Testis (tissue), 3 donors: Measurements from ENCODE around the gene NBDY. TPM values are rescaled to one million over a fixed set of nuclear protein-coding genes. Genes with fewer than 3 reads are reported as not detected.

Experiments
- DNase-seq: peaks from one replicate; pipeline ENCODE4 v3.0.0-alpha.2; 2019
- H3K27ac ChIP-seq, 2 donors: fragments of 200-600 bp; sonication (generic); one replicate each; pipeline ENCODE4 v1.5.1; 2019
- H3K27me3 ChIP-seq: fragments of 200-600 bp; sonication (generic); one replicate; pipeline ENCODE4 v1.5.1; 2019
- H3K36me3 ChIP-seq: fragments of 200-600 bp; sonication (generic); one replicate; pipeline ENCODE4 v1.5.1; 2017; ENCODE audit warnings: low read depth; ENCODE audit errors: missing control alignments
- H3K4me1 ChIP-seq: fragments of 200-600 bp; sonication (generic); one replicate; pipeline ENCODE4 v1.5.1; 2019
- H3K4me3 ChIP-seq, 2 donors: fragments of 200-600 bp; sonication (generic); one replicate each; pipeline ENCODE4 v1.5.1; 2017 to 2019
- H3K9me3 ChIP-seq: fragments of 200-600 bp; sonication (generic); one replicate; pipeline ENCODE4 v1.5.1; 2017
- CTCF ChIP-seq, 3 experiments: fragments of 450-650 bp in 2 of 3; fragments of 200-600 bp in 1 of 3; sonication (generic) in 1 of 3; IDR thresholded peaks; one replicate each; pipeline ENCODE4 v1.5.1; 2016 to 2019; ENCODE audit warnings: antibody characterized with exemption in 3 of 3, mild to moderate bottlenecking in 2 of 3, moderate library complexity in 1 of 3
- POLR2A ChIP-seq: fragments of 450-650 bp; IDR thresholded peaks from one replicate; pipeline ENCODE4 v1.6.1; 2017; ENCODE audit warnings: antibody characterized with exemption, mild to moderate bottlenecking, moderate library complexity
- WGBS, 2 donors: methylation state at CpG; one replicate each; pipeline ENCODE4 v1.1.5; 2018; 5-methylcytosine and 5-hydroxymethylcytosine counted together
- intact Hi-C: fragments of 100-400 bp; cut with DNase I; formaldehyde crosslinking; loops from one replicate; pipeline ENCODE4 v1.15.1; 2023; ENCODE audit warnings: low total_unique reads
- polyA plus RNA-seq: library from polyadenylated mRNA; stranded (reverse); fragments of 350-450 nt; fragmentation: Illumina TruSeq; extraction: RNeasy Lipid Tissue Mini Kit (QIAGEN cat#74804); gene quantifications from one replicate; pipeline ENCODE4 v1.2.3, GENCODE V29; 2014; ENCODE audit warnings: low read depth, low replicate concordance; ENCODE audit not compliant: insufficient read depth
- total RNA-seq, 2 donors: library from RNA; depleted of rRNA; stranded (reverse); fragments of >200 nt; gene quantifications; one replicate each; pipeline ENCODE4 v1.2.3, GENCODE V29; 2016

Gene NBDY
- total and polyA plus RNA-seq, 3 donors from 2014 or later, result 26.1 to 33.1 (median 30.9) TPM

GRCh38 chrX:56813318-56813837 is 84.3 kb downstream of the NBDY start:
- Histone ChIP-seq H3K9me3 (no peaks in the 10 kb centered on the region), H3K27ac (no peak overlapping the region), H3K27me3 (no peaks in the 10 kb centered on the region), H3K36me3 (no peaks in the 10 kb centered on the region), H3K4me3 (no peak overlapping the region), H3K4me1 (no peaks in the 10 kb centered on the region)
- WGBS, 2 donors, result 65 to 66% methylated on average over 5 to 7 of the region's 7 CpGs
- TF ChIP-seq POLR2A (no peak), CTCF (IDR thresholded peaks at IDR 0.05) (no peak)
- no peak for DNase-seq
- intact Hi-C loops, result no loop called here

GRCh38 chrX:56817179-56817578 is 88.1 kb downstream of the NBDY start:
- Histone ChIP-seq H3K4me1 (no peaks in the 10 kb centered on the region), H3K4me3 (no peak overlapping the region), H3K27me3 (no peaks in the 10 kb centered on the region), H3K9me3 (no peaks in the 10 kb centered on the region), H3K27ac (no peak overlapping the region), H3K36me3 (no peaks in the 10 kb centered on the region)
- WGBS, 2 donors, result 80 to 92% methylated on average over 5 of the region's 5 CpGs
- no peak for DNase-seq
- TF ChIP-seq POLR2A (no peak), CTCF (IDR thresholded peaks at IDR 0.05) (no peak)
- intact Hi-C loops, result no loop called here

DNA sequence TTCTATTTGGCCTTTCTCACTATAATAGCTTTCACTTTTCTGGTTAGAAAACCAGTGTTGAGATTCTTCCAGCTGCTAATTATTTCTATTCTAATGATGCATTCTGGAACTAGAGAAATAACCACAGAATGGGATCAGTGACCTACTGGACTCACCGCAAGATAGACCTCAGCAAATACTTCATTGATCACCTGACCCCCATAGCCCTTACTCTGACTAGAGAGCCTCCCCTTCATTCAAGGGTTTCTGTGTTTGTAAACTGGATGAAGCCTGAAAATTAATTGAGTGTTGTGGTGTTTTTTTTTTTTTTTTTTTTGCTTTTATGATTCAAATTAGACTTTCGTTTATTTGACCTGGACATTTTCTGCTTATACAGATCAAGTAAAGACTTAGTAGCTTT is 97.0 kb downstream of the NBDY start:
- intact Hi-C loops, result no loop called here
- Histone ChIP-seq H3K4me3 (no peak overlapping the region), H3K9me3 (no peaks in the 10 kb centered on the region), H3K27me3 (no peaks in the 10 kb centered on the region), H3K4me1 (no peaks in the 10 kb centered on the region), H3K36me3 (no peaks in the 10 kb centered on the region), H3K27ac (no peak overlapping the region)
- no peak for DNase-seq
- 64 to 76% methylated on average over 2 of the region's 2 CpGs for WGBS, 2 donors
- TF ChIP-seq POLR2A (no peak), CTCF (IDR thresholded peaks at IDR 0.05) (no peak)

DNA sequence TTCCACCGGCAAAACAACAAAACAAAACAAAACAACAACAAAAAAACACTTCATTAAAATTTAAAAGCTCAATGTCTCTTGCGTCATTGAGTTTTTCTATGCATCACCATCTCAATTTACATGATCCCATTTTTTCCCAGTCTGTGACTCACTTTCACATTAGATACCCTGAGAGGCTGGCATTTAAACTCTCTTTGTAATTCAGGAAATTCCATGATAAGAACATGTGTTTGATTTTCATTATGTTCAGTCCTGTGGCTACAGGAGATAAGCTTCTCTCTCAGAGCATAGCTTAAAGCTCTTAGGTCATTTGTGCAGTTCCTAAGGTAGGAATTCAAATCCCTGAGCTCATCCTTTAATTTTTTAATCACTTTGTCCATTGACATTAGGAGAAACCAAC is 104.6 kb downstream of the NBDY start:
- no peaks in the 10 kb centered on the region for H3K36me3 ChIP-seq
- H3K4me3 ChIP-seq, result no peak overlapping the region
- no peaks in the 10 kb centered on the region for H3K9me3 ChIP-seq
- H3K27ac ChIP-seq, result no peak overlapping the region
- H3K27me3 ChIP-seq, result no peaks in the 10 kb centered on the region
- no peak for DNase-seq
- intact Hi-C loops, result no loop called here
- H3K4me1 ChIP-seq, result no peaks in the 10 kb centered on the region
- 63 to 76% methylated on average over 2 of the region's 2 CpGs for WGBS, 2 donors
- TF ChIP-seq POLR2A (no peak), CTCF (IDR thresholded peaks at IDR 0.05) (no peak)

GRCh38 chrX:56853436-56853835 is 124.4 kb downstream of the NBDY start:
- DNase-seq, result no peak
- no peaks in the 10 kb centered on the region for H3K9me3 ChIP-seq
- no peaks in the 10 kb centered on the region for H3K36me3 ChIP-seq
- H3K4me3 ChIP-seq, result no peak overlapping the region
- no peak for TF ChIP-seq POLR2A
- no peak for TF ChIP-seq CTCF (IDR thresholded peaks at IDR 0.05)
- no peaks in the 10 kb centered on the region for H3K4me1 ChIP-seq
- WGBS, 2 donors, result 60 to 67% methylated on average over 9 of the region's 9 CpGs
- intact Hi-C loops, result no loop called here
- H3K27me3 ChIP-seq, result no peaks in the 10 kb centered on the region
- no peak overlapping the region for H3K27ac ChIP-seq
